ENCODE results near the gene OR7G2.
"Not testable (repeated sequence)": the region's sequence is repeated elsewhere in the genome, so short reads cannot be mapped to it uniquely, and the experiment has no call there.

Gene OR7G2

GRCh38 chr19:9073806-9074205, 33.5 kb downstream of the OR7G2 start:
- DNase-seq (ENCODE audit: low spot score) = no peak

- DNase-seq (ENCODE audit: low spot score) = not testable (repeated sequence)
Measured at GRCh38 chr19:9071720-9072119, 35.6 kb downstream of the OR7G2 start.

GRCh38 chr19:9070066-9070465, 37.2 kb downstream of the OR7G2 start:
- no peak for DNase-seq (ENCODE audit: low spot score)

- DNase-seq (ENCODE audit: low spot score) = no peak
Measured at GRCh38 chr19:9065457-9066014, 41.7 kb downstream of the OR7G2 start.

- no peak for DNase-seq (ENCODE audit: low spot score)
Measured at GRCh38 chr19:9061879-9062278, 45.4 kb downstream of the OR7G2 start.

GRCh38 chr19:9060564-9061340, 46.5 kb downstream of the OR7G2 start:
- no peak for DNase-seq (ENCODE audit: low spot score)

GRCh38 chr19:9058905-9059667, 48.2 kb downstream of the OR7G2 start:
- no peak for DNase-seq (ENCODE audit: low spot score)

- DNase-seq (ENCODE audit: low spot score) = no peak
Measured at GRCh38 chr19:9057505-9058258, 49.6 kb downstream of the OR7G2 start.

GRCh38 chr19:9056131-9056530, 51.1 kb downstream of the OR7G2 start:
- DNase-seq (ENCODE audit: low spot score) = not testable (repeated sequence)

- DNase-seq (ENCODE audit: low spot score) = no peak
Measured at GRCh38 chr19:9054765-9055164, 52.5 kb downstream of the OR7G2 start.

GRCh38 chr19:9054207-9054606, 53.1 kb downstream of the OR7G2 start:
- no peak for DNase-seq (ENCODE audit: low spot score)

GRCh38 chr19:9053674-9054073, 53.6 kb downstream of the OR7G2 start:
- DNase-seq (ENCODE audit: low spot score) = not testable (repeated sequence)

- no peak for DNase-seq (ENCODE audit: low spot score)
Measured at GRCh38 chr19:9052894-9053293, 54.4 kb downstream of the OR7G2 start.

All from NAMALWA (cell line).